T-helper 22 cell (primary cell): ENCODE results near the gene WDR45B.

Experiments
- DNase-seq: peaks from one replicate; pipeline ENCODE4 v3.0.0-alpha.2; 2020; ENCODE audit warnings: low read depth

Gene WDR45B

GRCh38 chr17:82648165-82648668 is at the start of gene WDR45B:
Gene WDR45B (minus strand): TSS chr17:82648444. CDS start chr17:82648340, 104 bp downstream.
- DNase-seq = peak; percentile 83

GRCh38 chr17:82697808-82698064 is 49.5 kb upstream of the WDR45B start:
- DNase-seq = no peak

- no peak for DNase-seq
These were observed 48.9 kb upstream of the WDR45B start for GRCh38 chr17:82696916-82697807.

GRCh38 chr17:82696259-82696658 is 48.0 kb upstream of the WDR45B start:
- no peak for DNase-seq

GRCh38 chr17:82694647-82695046 is 46.4 kb upstream of the WDR45B start:
- DNase-seq = no peak

GRCh38 chr17:82693168-82693867 is 45.1 kb upstream of the WDR45B start:
- DNase-seq = no peak

GRCh38 chr17:82692268-82692667 is 44.0 kb upstream of the WDR45B start:
- no peak for DNase-seq

GRCh38 chr17:82691714-82692113 is 43.5 kb upstream of the WDR45B start:
- DNase-seq = no peak

GRCh38 chr17:82690786-82691489 is 42.7 kb upstream of the WDR45B start:
- no peak for DNase-seq

- no peak for DNase-seq
These were observed 40.8 kb upstream of the WDR45B start for GRCh38 chr17:82689077-82689476.

- no peak for DNase-seq
These were observed 39.6 kb upstream of the WDR45B start for GRCh38 chr17:82687871-82688270.

- DNase-seq = no peak
These were observed 39.2 kb upstream of the WDR45B start for GRCh38 chr17:82687375-82687861.

- DNase-seq = no peak
These were observed 38.4 kb upstream of the WDR45B start for GRCh38 chr17:82686366-82687324.

- no peak for DNase-seq
These were observed 37.0 kb upstream of the WDR45B start for GRCh38 chr17:82685291-82685690.

GRCh38 chr17:82684228-82684841 is 36.1 kb upstream of the WDR45B start:
- DNase-seq = no peak

GRCh38 chr17:82683534-82683933 is 35.3 kb upstream of the WDR45B start:
- no peak for DNase-seq

- DNase-seq = no peak
These were observed 33.3 kb upstream of the WDR45B start for GRCh38 chr17:82681547-82681946.

- no peak for DNase-seq
These were observed 31.6 kb upstream of the WDR45B start for GRCh38 chr17:82679586-82680465.

- DNase-seq = no peak
These were observed 30.1 kb upstream of the WDR45B start for GRCh38 chr17:82678265-82678891.
